AG10803 (cell line): ENCODE data around the gene METRN.

Experiments used
- DNase-seq: peaks from one replicate; pipeline ENCODE4 v3.0.0; 2010; ENCODE audit warnings: low read depth
- H3K4me3 ChIP-seq: 2 replicates; pipeline ENCODE4 v1.5.1; 2011; ENCODE audit warnings: mild to moderate bottlenecking, low read length, control low read depth
- TF ChIP-seq, protein P1 (sequence below): conservative IDR thresholded peaks from 2 replicates; pipeline ENCODE4 v1.5.1; 2011; ENCODE audit warnings: mild to moderate bottlenecking, low read length, control low read depth, inconsistent platforms

Gene METRN

GRCh38 chr16:714558-715476 is at the start of gene METRN:
Gene METRN (plus strand): TSS chr16:715118. CDS start chr16:715290, 172 bp downstream.
- TF ChIP-seq, protein P1, sequence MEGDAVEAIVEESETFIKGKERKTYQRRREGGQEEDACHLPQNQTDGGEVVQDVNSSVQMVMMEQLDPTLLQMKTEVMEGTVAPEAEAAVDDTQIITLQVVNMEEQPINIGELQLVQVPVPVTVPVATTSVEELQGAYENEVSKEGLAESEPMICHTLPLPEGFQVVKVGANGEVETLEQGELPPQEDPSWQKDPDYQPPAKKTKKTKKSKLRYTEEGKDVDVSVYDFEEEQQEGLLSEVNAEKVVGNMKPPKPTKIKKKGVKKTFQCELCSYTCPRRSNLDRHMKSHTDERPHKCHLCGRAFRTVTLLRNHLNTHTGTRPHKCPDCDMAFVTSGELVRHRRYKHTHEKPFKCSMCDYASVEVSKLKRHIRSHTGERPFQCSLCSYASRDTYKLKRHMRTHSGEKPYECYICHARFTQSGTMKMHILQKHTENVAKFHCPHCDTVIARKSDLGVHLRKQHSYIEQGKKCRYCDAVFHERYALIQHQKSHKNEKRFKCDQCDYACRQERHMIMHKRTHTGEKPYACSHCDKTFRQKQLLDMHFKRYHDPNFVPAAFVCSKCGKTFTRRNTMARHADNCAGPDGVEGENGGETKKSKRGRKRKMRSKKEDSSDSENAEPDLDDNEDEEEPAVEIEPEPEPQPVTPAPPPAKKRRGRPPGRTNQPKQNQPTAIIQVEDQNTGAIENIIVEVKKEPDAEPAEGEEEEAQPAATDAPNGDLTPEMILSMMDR, result no peak
- DNase-seq, result peak; percentile 82
- H3K4me3 ChIP-seq, result peak within 1 kb of the TSS; percentile 58

GRCh38 chr16:666572-666971 is 48.3 kb upstream of the METRN start:
- no peak overlapping the region for H3K4me3 ChIP-seq
- no peak for DNase-seq
- TF ChIP-seq, protein P1, result no peak

GRCh38 chr16:667113-667779 is 47.7 kb upstream of the METRN start:
- TF ChIP-seq, protein P1, result no peak
- H3K4me3 ChIP-seq, result no peak overlapping the region
- no peak for DNase-seq

DNA sequence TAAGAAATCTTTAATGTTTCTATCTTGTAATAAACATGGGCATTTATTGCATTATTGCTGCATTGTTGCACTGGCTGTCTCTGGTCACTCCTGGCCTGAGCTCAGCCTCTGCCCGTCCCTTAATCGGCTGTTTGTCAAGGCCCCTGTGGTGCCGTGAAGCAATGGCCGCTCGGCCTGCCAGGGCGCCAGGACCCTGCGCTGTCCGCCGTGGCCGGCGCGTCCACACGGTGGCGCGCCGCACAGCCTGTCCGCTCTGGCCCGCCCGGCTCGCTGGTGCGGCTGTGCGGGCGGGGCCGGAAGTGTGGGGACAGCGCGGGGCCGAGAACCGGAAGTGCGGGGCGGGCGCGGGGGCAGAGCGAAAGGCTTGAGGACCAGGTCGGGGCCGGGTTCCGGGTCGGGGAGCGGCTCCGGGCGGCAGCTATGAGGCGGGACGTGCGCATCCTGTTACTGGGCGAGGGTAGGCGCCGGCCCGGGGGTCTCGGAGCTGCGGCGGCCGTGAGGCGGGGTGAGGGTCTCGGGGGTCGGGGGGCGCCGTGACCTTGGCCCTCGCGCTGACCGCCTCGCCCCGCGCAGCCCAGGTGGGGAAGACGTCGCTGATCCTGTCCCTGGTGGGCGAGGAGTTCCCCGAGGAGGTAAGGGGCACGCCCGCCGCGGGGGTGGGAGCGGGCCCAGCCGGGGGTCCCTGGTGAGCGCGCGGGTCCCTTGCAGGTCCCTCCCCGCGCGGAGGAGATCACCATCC is 47.0 kb upstream of the METRN start, which contains the start of gene RHOT2:
Gene RHOT2 (plus strand): TSS at position 353 of the 739 bp plus-strand sequence. CDS start 68 bp downstream, at position 421.
- TF ChIP-seq, protein P1, result peak; percentile 49
- peak; percentile 87 for DNase-seq
- peak within 1 kb of the TSS; percentile 74 for H3K4me3 ChIP-seq

GRCh38 chr16:668519-669171 is 46.3 kb upstream of the METRN start:
- TF ChIP-seq, protein P1, result no peak
- H3K4me3 ChIP-seq, result peak overlapping the region; percentile 74
- DNase-seq, result no peak

GRCh38 chr16:669666-670065 is 45.3 kb upstream of the METRN start:
- DNase-seq, result no peak
- TF ChIP-seq, protein P1, result no peak
- H3K4me3 ChIP-seq, result peak overlapping the region; percentile 74; the same call in 1 of the 2 replicates
